Panc1 (cell line): ENCODE measurements around the gene HYDIN. TPM values are rescaled to one million over a fixed set of nuclear protein-coding genes. Genes with fewer than 3 reads are reported as not detected.

Experiments
- ATAC-seq: fragments of 200-7000 bp; cut with Tn5 transposase; 2 replicates; pipeline ENCODE4 v1.9.1; 2020; ENCODE audit warnings: mild to moderate bottlenecking, moderate library complexity
- BruUV-seq: library from RNA; stranded (reverse); fragments of 400-500 nt; replicated peaks from 2 replicates; lab custom pipeline; 2021; lab: Mats Ljungman, UMichigan
- CTCF ChIA-PET: fragments of 300-600 bp; sonication (Branson Sonifier 250); formaldehyde crosslinking; loops from one replicate; lab custom pipeline; 2022; ENCODE audit warnings: antibody characterized with exemption; lab: Charles Lee
- POLR2A ChIA-PET: fragments of 300-600 bp; sonication (Branson Sonifier 250); formaldehyde crosslinking; loops from one replicate; lab custom pipeline; 2022; ENCODE audit warnings: antibody characterized with exemption; lab: Charles Lee
- DNase-seq: peaks from one replicate; pipeline ENCODE4 v3.0.0-alpha.2; 2010; ENCODE audit warnings: low read depth, low spot score
- H3K27ac ChIP-seq: 2 replicates; pipeline ENCODE4 v1.5.1; 2011; ENCODE audit warnings: mild to moderate bottlenecking, low read length, inconsistent platforms
- H3K27me3 ChIP-seq: fragments of 200-500 bp; sonication (Bioruptor generic); 2 replicates; pipeline ENCODE4 v1.6.0; 2014; ENCODE audit warnings: low read length, inconsistent platforms; ENCODE audit not compliant: control insufficient read depth, insufficient read depth
- H3K36me3 ChIP-seq: fragments of 200-500 bp; sonication (Bioruptor generic); 2 replicates; pipeline ENCODE4 v1.5.1; 2014; ENCODE audit warnings: inconsistent platforms, mild to moderate bottlenecking, low read length, moderate library complexity; ENCODE audit not compliant: control insufficient read depth, insufficient read depth
- H3K4me1 ChIP-seq: 2 replicates; pipeline ENCODE4 v1.5.1; 2011; ENCODE audit warnings: inconsistent platforms, mild to moderate bottlenecking, low read length, moderate library complexity; ENCODE audit not compliant: control insufficient read depth, insufficient read depth
- H3K4me3 ChIP-seq, 2 experiments: 2 replicates each; pipeline ENCODE4 v1.5.1; 2011 to 2012; ENCODE audit warnings: low read depth in 2 of 2, low read length in 2 of 2, mild to moderate bottlenecking in 2 of 2, inconsistent platforms in 1 of 2, moderate library complexity in 1 of 2
- H3K9me3 ChIP-seq: fragments of 200-500 bp; sonication (Bioruptor generic); 2 replicates; pipeline ENCODE4 v1.5.1; 2014; ENCODE audit warnings: low read depth, mild to moderate bottlenecking, inconsistent platforms, low read length, moderate library complexity; ENCODE audit not compliant: control insufficient read depth, insufficient read depth
- CTCF ChIP-seq: fragments of 450-650 bp; IDR thresholded peaks from 2 replicates; pipeline ENCODE4 v1.5.1; 2017; ENCODE audit warnings: mild to moderate bottlenecking
- POLR2AphosphoS5 ChIP-seq: IDR thresholded peaks from 2 replicates; pipeline ENCODE4 v1.6.1; 2012; ENCODE audit warnings: mild to moderate bottlenecking, low read depth, low read length, moderate library complexity
- REST ChIP-seq, 2 experiments: IDR thresholded peaks; 2 replicates each; pipeline ENCODE4 v1.6.1; 2011 to 2012; ENCODE audit warnings: low read depth in 2 of 2, control low read depth in 1 of 2, low read length in 1 of 2, mild to moderate bottlenecking in 1 of 2, moderate library complexity in 1 of 2; ENCODE audit not compliant: insufficient read depth in 1 of 2
- SIN3A ChIP-seq: IDR thresholded peaks from 2 replicates; pipeline ENCODE4 v1.6.1; 2012; ENCODE audit warnings: low read depth, mild to moderate bottlenecking, low read length, moderate library complexity, borderline replicate concordance; ENCODE audit not compliant: insufficient read depth
- TCF7L2 ChIP-seq: IDR thresholded peaks from 2 replicates; pipeline ENCODE4 v1.6.1; 2011; ENCODE audit warnings: mild to moderate bottlenecking, low read depth, low read length, inconsistent platforms
- in situ Hi-C: cut with HindIII; loops from 2 replicates; pipeline ENCODE4 v1.10.0; 2016; ENCODE audit warnings: low sequenced_read_pairs, low pct_unique_long_range_greater_than_20kb
- intact Hi-C: fragments of 100-400 bp; cut with micrococcal nuclease; formaldehyde crosslinking; loops from one replicate; pipeline ENCODE4 v1.10.0; 2022; ENCODE audit not compliant: unreplicated experiment
- total RNA-seq: library from RNA; stranded (reverse); gene quantifications from one replicate; pipeline ENCODE4 v1.2.1, GENCODE V29; 2021; ENCODE audit not compliant: unreplicated experiment

HYDIN gene
- total RNA-seq, 1 experiment from 2014 or later: 0.80 TPM

- Histone ChIP-seq H3K4me3 (no peak overlapping the region), H3K27ac (no peak overlapping the region), H3K36me3 (no peaks in the 10 kb centered on the region), H3K4me1 (no peaks in the 10 kb centered on the region), H3K9me3 (no peaks in the 10 kb centered on the region), H3K27me3 (no peaks in the 10 kb centered on the region)
- DNase-seq (no peak), ATAC-seq (no peak)
- ChIA-PET POLR2A (no interaction called here), CTCF (no interaction called here)
- BruUV-seq: no TSS peak
- TF ChIP-seq POLR2AphosphoS5 (no peak), REST (IDR thresholded peaks at IDR 0.05; ENCODE audit: insufficient read depth in 1 of 2, low read depth in 2 of 2, low read length in 1 of 2) (no peak), CTCF (no peak), SIN3A (no peak), TCF7L2 (no peak)
- intact Hi-C loops: no loop called here
- in situ Hi-C loops: no loop called here
Observed at GRCh38 chr16:70768203-70768580, 462.3 kb downstream of the HYDIN start.

- ATAC-seq: no peak
- no peak overlapping the region for H3K4me3 ChIP-seq
- no TSS peak for BruUV-seq
- H3K36me3 ChIP-seq: no peaks in the 10 kb centered on the region
- no peaks in the 10 kb centered on the region for H3K4me1 ChIP-seq
- TF ChIP-seq TCF7L2: no peak
- TF ChIP-seq REST (IDR thresholded peaks at IDR 0.05; ENCODE audit: insufficient read depth in 1 of 2, low read depth in 2 of 2, low read length in 1 of 2): no peak
- TF ChIP-seq CTCF: no peak
- TF ChIP-seq POLR2AphosphoS5: no peak
- in situ Hi-C loops: no loop called here
- H3K27me3 ChIP-seq: no peaks in the 10 kb centered on the region
- H3K9me3 ChIP-seq: no peaks in the 10 kb centered on the region
- POLR2A ChIA-PET: no interaction called here
- intact Hi-C loops: no loop called here
- CTCF ChIA-PET: no interaction called here
- H3K27ac ChIP-seq: no peak overlapping the region
- no peak for DNase-seq
Observed at GRCh38 chr16:70767377-70768202, 462.9 kb downstream of the HYDIN start.
